GM21786 (cell line): ENCODE measurements around the gene PAPSS1.

Experiments
- ATAC-seq: cut with Tn5 transposase; IDR thresholded peaks from one replicate; pipeline ENCODE4 v1.9.1; 2021; ENCODE audit not compliant: unreplicated experiment

The PAPSS1 gene

GRCh38 chr4:107631560-107631959 is 88.5 kb downstream of the PAPSS1 start:
- ATAC-seq: no peak

DNA sequence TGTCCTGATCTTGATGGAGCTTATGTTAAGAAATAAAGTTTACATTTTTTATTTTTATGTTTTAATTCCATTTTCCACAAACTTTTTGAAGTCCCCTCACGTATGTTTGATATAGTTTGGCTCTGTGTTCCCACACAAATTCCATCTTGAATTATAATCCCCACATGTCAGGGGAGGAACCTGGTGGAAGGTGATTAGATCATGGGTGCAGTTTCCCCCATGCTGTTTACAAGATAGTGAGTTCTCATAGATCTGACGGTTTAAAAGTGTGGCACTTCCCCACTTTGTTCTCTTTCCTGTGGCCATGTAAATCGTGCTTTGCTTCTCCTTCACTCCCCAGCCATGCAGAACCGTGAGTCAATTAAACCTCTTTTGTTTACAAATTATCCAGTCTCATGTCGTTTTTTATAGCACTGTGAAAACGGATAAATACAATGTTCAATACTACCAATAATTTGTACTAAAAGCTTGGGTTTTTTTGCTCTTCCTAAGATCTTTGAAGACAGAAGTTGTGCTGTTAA is 89.8 kb downstream of the PAPSS1 start:
- ATAC-seq: no peak

- ATAC-seq: no peak
Measured at GRCh38 chr4:107629318-107629717, 90.7 kb downstream of the PAPSS1 start.

- no peak for ATAC-seq
Measured at GRCh38 chr4:107625391-107625902, 94.6 kb downstream of the PAPSS1 start.

DNA sequence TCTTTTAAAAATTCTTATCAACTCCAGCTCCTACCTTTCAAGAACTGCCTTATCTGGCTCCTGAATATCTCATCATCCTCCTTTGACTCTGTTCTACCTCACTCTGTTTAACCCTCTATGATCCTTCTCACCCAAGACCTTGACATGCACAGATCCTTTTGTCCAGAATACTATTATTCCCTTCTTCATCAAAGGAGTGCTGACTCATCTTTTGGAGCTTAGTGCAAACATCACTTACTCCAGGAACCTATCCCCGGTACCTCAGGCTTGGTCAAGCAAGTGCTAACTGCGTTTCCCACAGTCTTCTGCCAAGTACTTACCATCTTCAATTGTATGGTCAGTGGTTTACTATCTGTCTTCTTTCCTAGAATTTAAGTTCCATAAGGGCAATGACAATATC is 96.0 kb downstream of the PAPSS1 start:
- no peak for ATAC-seq

GRCh38 chr4:107622006-107622405 is 98.0 kb downstream of the PAPSS1 start:
- ATAC-seq: no peak

DNA sequence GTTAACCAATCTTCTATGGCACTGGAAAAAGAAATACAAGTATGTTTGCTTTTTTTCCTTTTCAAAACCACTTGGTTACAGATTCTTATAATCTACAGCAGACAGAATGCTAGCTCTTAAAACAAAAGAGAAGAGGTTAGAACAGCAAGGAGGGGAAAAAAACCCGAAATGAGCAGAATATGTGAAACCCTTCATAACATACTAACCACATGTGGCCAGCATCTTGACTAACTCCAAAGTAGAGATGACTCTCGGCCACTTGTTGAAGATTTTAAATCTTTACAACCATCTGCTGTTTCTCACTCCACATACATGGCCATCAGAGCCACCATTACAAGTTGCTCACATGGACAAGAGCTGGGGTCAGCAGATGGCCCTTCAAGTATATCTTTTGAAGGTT is 100.3 kb downstream of the PAPSS1 start:
- no peak for ATAC-seq

DNA sequence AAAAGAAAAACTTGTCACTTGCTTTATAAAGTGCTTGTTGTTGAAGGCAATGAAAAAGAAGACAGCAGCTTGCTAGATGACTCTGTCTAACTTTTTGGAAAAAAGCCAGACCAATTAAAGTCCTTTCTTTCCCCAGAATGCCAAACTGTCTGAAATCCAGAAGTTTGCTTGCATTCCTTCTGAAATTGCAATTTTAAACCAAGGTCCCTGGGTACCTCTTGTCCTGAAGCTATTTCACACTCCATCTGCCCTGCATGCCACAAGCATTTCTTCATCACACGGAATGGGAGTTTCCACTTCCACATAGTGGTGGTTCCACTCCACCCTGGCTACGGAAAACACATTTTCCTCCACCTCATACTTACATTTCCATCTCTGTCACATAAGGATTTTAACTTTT is 101.0 kb downstream of the PAPSS1 start:
- ATAC-seq: no peak

DNA sequence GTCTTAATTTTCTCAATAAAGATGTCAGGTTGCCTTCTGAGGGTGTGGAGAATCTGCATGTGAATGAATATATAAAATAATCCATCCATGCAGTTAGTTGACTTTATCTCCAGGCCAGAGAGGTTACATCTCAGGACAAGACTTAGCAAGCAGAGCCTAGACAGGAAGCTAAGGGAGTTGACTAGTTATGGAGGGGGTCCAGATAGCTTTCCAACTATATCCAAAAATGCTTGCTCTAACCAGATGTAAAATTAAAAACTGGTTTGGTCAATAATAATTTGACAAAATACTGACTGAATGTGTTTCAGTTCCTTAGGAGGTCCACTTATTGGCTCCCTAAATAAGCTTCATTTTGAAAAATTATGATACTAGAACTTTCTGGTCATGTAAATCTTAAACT is 101.4 kb downstream of the PAPSS1 start:
- ATAC-seq: no peak

GRCh38 chr4:107616838-107617389 is 103.1 kb downstream of the PAPSS1 start:
- ATAC-seq: no peak

- ATAC-seq: no peak
Measured at GRCh38 chr4:107615809-107616208, 104.2 kb downstream of the PAPSS1 start.

DNA sequence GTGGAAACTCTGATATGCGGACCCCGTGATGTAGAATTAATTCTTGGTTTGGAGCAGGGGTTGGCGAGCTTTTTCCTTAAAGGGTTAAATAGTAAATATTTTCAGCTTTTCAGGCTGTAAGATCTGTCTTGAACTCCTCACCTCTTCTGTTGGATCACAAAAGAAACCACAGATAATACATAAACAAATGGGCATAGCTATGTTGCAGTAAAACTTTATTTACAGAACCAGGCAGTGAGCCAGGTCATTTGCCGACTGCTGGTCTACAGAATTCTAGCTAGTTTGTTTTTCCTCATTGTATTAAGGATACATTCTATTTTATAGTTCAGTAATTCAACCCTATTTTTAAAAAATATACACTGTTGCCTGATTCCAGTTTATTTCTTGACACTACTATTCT is 116.6 kb downstream of the PAPSS1 start:
- ATAC-seq: no peak

DNA sequence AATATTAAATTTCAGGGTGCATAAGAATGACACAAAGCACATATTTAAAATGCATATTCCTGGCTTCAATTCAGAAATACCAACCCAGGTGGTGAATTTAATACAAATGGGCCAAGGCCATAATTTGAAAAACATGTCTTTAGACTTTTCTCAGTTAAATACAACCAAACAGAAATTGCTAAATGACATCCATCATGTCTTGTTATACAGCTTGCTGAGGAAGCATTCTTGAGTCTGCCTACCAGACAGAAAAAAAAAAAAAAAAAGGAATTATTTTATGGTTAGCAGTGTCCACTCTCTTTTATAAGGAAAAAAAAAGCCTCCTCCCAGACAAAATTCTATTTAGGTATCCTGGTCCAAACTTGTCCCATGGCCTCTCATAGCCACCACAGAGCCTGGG is 119.1 kb downstream of the PAPSS1 start:
- ATAC-seq: no peak

DNA sequence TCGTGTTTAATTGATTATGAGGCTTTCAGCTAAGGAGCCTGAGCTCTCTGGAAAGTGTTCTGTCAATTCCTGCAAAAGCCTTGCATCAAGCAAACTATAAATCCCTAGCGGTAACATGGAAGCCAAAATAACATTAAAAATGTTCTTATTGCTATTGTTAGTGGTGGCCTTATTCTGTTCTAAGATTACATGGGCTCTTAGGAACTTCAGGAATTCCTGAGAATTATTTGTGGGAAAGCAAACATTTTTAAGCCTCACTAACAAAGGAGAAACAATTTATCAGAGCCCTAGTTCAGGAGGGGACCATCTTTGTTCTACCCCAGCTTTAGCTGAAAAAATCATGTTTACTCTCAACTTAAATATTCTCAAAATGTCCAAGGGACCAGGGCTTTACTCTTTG is 119.6 kb downstream of the PAPSS1 start:
- no peak for ATAC-seq

- no peak for ATAC-seq
Measured at GRCh38 chr4:107599841-107600240, 120.2 kb downstream of the PAPSS1 start.

DNA sequence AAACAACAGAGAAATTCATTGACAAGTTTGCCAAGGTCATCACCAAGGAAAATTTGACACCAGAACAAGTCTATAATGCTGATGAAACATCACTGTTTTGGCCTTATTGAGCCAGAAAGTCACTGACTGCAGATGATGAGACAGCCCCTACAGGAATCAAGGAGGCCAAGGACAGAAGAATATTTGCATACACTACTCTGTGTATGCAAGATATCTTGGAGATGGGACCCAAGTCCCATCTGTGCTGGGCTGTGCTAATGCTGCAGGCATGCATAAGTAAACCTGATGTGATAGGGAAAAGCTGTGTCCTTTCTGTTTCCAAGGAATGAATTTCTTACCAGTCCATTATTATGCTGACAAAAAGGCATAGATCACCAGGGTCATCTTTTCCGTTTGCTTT is 126.8 kb downstream of the PAPSS1 start:
- ATAC-seq: no peak

GRCh38 chr4:107592519-107592918 is 127.5 kb downstream of the PAPSS1 start:
- peak; percentile 87 for ATAC-seq

GRCh38 chr4:107589269-107589668 is 130.8 kb downstream of the PAPSS1 start:
- no peak for ATAC-seq

DNA sequence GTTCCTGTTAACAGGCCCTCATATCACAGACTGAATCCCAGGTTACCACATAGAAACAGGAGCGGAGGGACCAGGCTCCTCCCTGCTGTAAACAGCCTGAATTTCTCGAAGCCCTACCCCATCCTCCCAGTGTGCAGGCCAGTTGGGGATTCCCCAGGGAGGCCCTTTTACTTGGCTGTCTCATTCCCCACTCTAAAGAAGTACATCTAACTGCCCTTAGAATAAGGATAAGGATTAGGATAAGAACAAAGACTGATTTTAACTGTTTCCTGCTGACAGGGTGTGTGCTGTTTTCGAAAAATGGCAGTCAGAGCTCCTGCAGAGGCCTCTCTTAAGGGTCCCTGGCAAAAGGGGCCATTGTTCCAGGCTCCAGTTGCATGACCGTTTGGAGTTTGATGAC is 133.7 kb downstream of the PAPSS1 start:
- no peak for ATAC-seq

GRCh38 chr4:107579099-107579498 is 140.9 kb downstream of the PAPSS1 start:
- ATAC-seq: no peak

GRCh38 chr4:107578321-107578720 is 141.7 kb downstream of the PAPSS1 start:
- no peak for ATAC-seq

DNA sequence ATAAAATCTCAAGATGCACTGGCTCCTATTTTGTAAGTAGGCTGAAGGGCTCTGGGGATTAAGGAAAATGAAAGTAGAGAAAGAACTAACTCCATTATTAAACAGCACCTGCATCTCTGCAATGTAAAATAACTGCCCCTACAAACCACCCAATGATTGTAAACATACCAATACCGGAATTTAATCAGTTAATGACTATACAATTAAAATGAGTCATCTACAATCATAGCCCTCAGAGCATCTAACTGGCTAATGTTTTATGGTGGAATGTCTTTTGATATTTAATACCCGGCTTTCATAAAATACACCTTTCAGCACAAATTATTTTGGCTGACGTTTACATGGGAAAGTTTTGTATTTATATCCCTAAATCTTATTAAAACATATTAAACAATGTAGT is 142.3 kb downstream of the PAPSS1 start:
- ATAC-seq: no peak

- ATAC-seq: no peak
Measured at GRCh38 chr4:107575243-107575642, 144.8 kb downstream of the PAPSS1 start.
